ENCODE results near the gene CLPTM1L. TPM values are rescaled to one million over a fixed set of nuclear protein-coding genes. Genes with fewer than 3 reads are reported as not detected.

The CLPTM1L gene
- total RNA-seq (2014; rRNA removed; shearing (Covaris generic); ENCODE audit: low replicate concordance): 543 and 925 TPM in 2 replicates

DNA sequence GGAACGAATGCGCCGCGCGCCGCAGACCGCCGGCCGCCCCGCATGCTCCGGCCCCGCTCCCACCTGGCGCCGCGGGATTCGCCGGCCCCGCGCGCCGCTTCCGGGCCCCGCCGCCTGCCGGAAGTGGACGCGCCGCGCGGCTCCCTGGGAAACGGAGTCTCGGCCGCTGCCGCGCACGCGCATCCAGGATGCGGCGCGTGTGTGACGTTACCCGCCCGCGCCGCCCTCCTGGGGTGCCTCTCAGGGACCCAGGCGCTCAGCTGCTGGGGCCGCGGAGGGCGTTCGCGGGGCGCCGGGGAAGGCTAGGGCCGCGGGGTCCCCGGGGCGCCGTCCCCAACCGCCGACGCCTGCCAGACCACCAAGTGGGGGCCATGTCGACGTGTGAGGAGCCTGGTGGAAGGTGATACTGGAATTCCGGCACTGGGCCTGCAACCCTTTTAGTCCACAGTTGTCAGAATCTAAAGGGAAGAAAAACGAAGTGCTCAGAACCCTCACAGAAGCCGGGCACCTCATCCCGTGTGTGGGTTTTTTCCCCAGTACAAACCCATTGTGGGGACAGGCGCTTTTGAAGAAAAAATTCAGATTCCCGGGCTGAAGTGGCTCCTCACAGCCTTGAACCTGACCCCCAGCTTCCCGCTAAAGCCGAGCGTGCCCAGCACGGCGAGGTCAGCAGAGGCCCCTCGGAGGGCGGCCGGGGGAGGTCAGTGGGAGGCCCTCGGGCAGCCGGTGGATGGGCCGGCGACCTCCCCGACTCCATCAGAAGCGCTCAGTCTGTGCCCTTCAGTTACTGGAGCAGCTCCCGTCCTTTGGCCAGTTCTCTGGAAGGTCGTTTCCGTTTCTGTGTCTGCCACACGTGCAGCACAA is at the start of gene CLPTM1L:
CLPTM1L (minus strand) TSS at position 125 of the 864 bp plus-strand sequence. CDS start 258 bp downstream, outside the sequence.
- peaks cover 43% of the 10 kb centered on the region for H3K36me3 ChIP-seq

GRCh38 chr5:1393571-1394501 is 48.9 kb upstream of the CLPTM1L start:
- peaks cover 94% of the 10 kb centered on the region for H3K27me3 ChIP-seq
- no peak overlapping the region for H3K4me3 ChIP-seq
- H3K9me3 ChIP-seq: peaks cover 5% of the 10 kb centered on the region
- no peak for DNase-seq
- no peaks in the 10 kb centered on the region for H3K36me3 ChIP-seq

More for the DNA sequence above, at the start of gene CLPTM1L:
- H3K4me3 ChIP-seq: peak within 1 kb of the TSS; percentile 93
- no peaks in the 10 kb centered on the region for H3K9me3 ChIP-seq
- DNase-seq: peak; percentile 95
- no peaks in the 10 kb centered on the region for H3K27me3 ChIP-seq

- no peaks in the 10 kb centered on the region for H3K36me3 ChIP-seq
- H3K27me3 ChIP-seq: peaks cover 94% of the 10 kb centered on the region
- no peak for DNase-seq
- H3K9me3 ChIP-seq: no peaks in the 10 kb centered on the region; the same call in 1 of the 2 replicates
- no peak overlapping the region for H3K4me3 ChIP-seq
Measured at GRCh38 chr5:1392801-1393565, 48.1 kb upstream of the CLPTM1L start.

DNA sequence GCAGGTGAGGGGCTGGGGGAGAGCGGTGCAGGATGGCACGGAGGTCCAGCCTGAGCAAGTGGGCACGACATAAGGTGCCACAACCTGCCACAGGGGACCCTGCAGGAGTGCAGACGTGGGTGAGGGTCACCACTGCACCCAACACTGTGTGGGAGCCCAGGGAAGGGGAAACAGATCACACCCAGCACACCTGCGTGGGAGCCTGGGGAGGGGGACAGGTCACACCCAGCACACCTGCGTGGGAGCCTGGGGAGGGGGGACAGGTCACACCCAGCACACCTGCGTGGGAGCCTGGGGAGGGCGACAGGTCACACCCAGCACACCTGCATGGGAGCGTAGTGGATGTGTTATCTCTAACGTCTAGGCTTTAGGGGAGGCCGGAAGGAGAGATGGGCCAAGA is 47.4 kb upstream of the CLPTM1L start:
- Histone ChIP-seq H3K27me3 (peaks cover 94% of the 10 kb centered on the region), H3K9me3 (no peaks in the 10 kb centered on the region; the same call in 1 of the 2 replicates), H3K36me3 (no peaks in the 10 kb centered on the region), H3K4me3 (no peak overlapping the region)
- no peak for DNase-seq

DNA sequence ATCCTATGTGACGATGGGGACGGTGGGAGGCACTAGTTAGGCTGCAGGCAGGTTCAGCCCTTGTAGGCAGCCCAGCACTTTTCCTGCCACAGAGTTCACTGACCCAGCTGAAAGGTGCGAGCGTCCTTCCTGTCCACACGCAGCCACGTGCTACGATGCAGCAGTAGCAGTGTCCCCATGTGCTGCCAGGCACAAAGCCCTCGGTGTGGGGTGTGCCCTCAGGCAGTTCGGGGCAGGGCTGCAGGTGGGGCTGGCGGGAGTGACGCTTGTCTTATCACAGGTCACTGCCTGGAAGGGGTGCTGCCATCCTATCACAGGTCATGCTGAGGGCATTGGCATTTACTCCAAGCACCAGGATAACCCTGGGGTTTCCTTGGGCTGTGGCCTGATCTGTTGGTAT is 46.8 kb upstream of the CLPTM1L start:
- Histone ChIP-seq H3K27me3 (peaks cover 93% of the 10 kb centered on the region), H3K36me3 (no peaks in the 10 kb centered on the region), H3K9me3 (no peaks in the 10 kb centered on the region; the same call in 1 of the 2 replicates), H3K4me3 (no peak overlapping the region)
- DNase-seq: no peak

- no peaks in the 10 kb centered on the region; the same call in 1 of the 2 replicates for H3K9me3 ChIP-seq
- H3K36me3 ChIP-seq: no peaks in the 10 kb centered on the region
- H3K4me3 ChIP-seq: no peak overlapping the region
- peaks cover 93% of the 10 kb centered on the region for H3K27me3 ChIP-seq
- no peak for DNase-seq
Measured at GRCh38 chr5:1390861-1391600, 46.1 kb upstream of the CLPTM1L start.

DNA sequence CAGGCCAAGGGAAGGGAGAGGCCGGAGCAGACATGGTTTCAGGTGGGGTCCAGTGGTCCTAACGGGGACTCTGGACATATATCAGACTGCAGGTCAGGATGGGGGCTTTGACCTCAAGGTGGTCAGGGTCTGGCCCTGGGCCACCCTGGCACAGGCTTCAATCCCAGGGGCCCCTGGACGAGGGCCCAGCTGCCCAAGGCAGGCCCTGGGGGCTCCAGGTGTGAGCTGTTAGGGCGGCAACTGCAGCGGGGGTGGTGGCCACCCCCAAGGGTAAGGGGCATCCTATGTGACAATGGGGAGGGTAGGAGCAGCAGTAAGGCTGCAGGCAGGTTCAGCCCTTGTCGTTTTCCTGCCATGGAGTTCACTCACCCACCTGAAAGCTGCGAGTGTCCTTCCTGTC is 45.4 kb upstream of the CLPTM1L start:
- no peaks in the 10 kb centered on the region for H3K36me3 ChIP-seq
- DNase-seq: no peak
- H3K4me3 ChIP-seq: no peak overlapping the region
- H3K27me3 ChIP-seq: peaks cover 93% of the 10 kb centered on the region
- no peaks in the 10 kb centered on the region; the same call in 1 of the 2 replicates for H3K9me3 ChIP-seq

DNA sequence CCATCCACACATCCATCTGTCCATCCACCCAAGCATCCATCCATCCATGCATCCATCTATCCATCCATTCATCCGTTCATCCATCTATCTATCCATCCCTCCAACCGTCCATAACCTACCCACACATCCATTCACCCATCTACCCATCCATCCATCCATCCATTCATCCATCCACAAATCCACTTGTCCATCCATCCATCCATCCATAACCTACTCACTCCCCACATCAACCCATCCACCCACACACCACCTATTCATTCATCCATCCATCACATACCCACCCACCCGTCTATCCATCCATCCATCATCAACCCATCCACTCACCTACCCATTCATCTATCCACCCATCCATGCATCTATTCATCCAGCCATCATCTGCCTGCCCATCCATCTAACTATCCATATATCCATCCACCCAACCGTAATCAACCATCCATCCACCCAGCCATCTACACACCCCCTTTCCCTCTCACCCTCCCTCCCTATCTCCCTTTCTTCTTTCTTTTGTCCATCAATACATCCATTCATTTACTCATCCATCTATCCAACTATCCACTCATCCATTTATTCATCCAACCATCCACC is 43.6 kb upstream of the CLPTM1L start:
- no peak for DNase-seq
- Histone ChIP-seq H3K36me3 (no peaks in the 10 kb centered on the region), H3K9me3 (no peaks in the 10 kb centered on the region; the same call in 1 of the 2 replicates), H3K27me3 (peaks cover 84% of the 10 kb centered on the region), H3K4me3 (no peak overlapping the region)

DNA sequence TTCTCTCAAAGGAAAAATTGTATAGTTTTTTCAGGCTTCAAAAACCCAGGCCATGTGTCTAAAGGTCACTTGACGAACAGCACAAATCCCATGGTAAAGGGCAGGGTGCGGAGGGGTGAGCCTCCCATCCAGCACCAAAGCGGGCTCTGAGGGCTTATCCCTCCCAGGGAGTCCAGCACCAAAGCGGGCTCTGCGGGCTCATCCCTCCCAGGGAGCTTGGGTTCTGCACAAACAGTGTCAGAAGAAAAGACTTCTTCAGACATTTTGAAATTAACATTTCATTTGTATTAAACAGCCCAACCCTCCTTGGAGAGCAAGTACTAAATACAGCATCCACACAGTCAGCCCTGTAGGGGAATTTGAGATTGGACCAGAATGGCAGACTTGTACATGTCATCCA is 43.0 kb upstream of the CLPTM1L start:
- no peak for DNase-seq
- Histone ChIP-seq H3K27me3 (peaks cover 78% of the 10 kb centered on the region), H3K4me3 (no peak overlapping the region), H3K36me3 (no peaks in the 10 kb centered on the region), H3K9me3 (no peaks in the 10 kb centered on the region; the same call in 1 of the 2 replicates)

DNA sequence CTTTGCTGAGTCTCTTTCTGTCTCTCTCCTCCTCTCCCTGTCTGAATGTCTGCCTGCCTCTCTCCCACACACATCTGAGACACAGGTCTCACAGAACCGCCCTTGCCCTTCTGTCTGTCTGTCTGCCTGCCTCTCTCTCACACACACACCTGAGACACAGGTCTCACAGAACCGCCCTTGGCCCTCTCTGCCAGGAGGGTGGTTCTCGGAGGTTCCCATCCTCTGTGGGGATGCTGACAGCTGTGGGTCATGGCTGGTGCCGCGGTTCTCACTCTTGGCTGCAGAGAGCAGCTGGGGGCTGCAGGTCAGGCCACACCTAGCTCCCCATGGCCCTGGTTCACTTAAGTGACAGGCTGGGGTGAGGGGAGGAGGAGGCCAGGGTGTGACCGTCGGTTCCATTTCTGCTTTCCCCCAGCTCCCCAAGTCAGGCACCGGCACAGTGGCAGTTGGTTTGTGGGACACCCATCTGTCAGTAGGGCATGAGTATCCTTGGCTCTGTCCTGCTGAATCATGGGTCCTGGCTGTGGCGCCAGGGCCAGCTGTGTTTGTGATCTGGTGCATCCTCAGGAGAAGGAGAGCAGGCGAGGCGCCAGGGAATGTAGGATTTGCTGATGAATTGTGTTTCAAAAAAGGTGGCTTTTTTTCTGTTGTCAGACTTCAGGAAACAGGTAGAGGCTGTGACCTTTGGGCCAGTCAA is 42.3 kb upstream of the CLPTM1L start:
- peaks cover 74% of the 10 kb centered on the region for H3K27me3 ChIP-seq
- H3K4me3 ChIP-seq: no peak overlapping the region
- no peaks in the 10 kb centered on the region for H3K36me3 ChIP-seq
- no peaks in the 10 kb centered on the region; the same call in 1 of the 2 replicates for H3K9me3 ChIP-seq
- DNase-seq: peak; percentile 79

DNA sequence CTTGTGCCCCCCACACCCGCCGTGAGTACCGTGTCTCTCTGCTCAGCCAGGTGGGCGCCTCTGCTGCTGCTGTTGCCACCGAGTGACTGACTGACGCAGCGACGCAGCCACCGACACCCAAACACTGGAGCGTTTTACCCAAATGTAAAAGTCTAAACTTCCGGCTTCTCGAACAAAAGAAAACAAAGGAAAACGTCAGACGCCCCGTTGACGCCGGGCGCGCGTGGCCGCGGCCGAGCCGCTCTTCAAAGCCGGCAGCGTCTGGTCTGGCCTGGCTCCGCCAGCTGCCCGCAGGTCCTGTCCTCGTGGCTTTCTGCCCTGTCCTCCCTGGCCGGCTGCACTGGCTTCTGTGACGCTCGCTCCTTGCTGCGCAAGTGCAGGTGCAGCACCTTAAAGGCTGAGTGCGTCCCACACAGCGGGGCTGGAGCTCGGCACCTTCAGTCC is 41.4 kb upstream of the CLPTM1L start:
- Histone ChIP-seq H3K36me3 (no peaks in the 10 kb centered on the region), H3K4me3 (peak overlapping the region; percentile 35), H3K9me3 (no peaks in the 10 kb centered on the region; the same call in 1 of the 2 replicates), H3K27me3 (peaks cover 65% of the 10 kb centered on the region)
- DNase-seq: no peak

DNA sequence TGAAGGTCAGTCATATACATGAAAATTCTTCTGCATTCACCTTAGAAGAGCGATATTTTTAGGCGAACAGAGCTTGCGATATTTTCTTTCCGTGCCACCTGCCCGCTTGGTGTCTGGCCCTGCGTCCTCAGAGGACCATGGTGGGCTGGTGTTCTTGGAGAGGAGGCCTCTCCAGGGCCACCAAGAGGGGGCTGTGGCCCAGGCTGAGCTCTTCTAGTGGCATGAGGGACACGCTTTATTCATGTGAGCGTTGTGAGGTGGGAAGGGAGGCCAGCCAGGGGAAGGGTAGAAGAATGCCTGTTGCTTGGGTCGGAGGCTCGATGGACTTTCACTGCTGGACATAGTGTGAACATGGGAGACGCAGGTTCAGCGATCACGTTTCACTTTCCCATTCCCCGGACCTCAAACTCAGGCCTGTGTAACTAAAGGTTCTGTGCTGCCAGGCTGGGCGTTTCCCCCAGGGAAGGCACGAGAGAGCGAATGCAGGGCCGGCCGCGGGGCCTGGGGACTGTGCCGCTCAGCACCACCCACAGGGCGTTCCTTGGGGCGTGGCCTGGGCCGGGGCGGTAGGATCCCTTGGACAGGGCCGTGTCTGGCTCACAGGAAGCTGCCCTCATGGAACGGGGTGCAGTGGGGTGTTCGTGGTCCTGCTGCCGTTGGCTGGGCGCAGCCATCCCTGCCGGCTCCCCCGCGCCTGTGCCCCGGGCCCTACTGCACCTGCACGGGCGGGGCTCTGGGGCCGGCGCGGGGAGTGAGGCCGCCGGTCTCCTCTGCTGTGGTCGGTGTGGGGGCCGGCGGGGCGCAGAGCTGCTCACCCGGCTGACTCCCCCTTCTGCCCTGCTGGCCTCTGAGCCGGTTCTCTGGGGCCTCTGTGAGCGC is 40.7 kb upstream of the CLPTM1L start:
- Histone ChIP-seq H3K36me3 (no peaks in the 10 kb centered on the region), H3K27me3 (peaks cover 58% of the 10 kb centered on the region), H3K4me3 (peak overlapping the region; percentile 35), H3K9me3 (no peaks in the 10 kb centered on the region; the same call in 1 of the 2 replicates)
- DNase-seq: peak; percentile 80

GRCh38 chr5:1384521-1384920 is 39.6 kb upstream of the CLPTM1L start:
- Histone ChIP-seq H3K36me3 (no peaks in the 10 kb centered on the region), H3K27me3 (peaks cover 53% of the 10 kb centered on the region)
- DNase-seq: no peak

GRCh38 chr5:1383886-1384401 is 39.0 kb upstream of the CLPTM1L start:
- DNase-seq: no peak
- Histone ChIP-seq H3K36me3 (no peaks in the 10 kb centered on the region), H3K27me3 (peaks cover 48% of the 10 kb centered on the region), H3K9me3 (peaks cover 12% of the 10 kb centered on the region), H3K4me3 (no peak overlapping the region)

More at GRCh38 chr5:1384521-1384920, 39.6 kb upstream of the CLPTM1L start:
- peaks cover 7% of the 10 kb centered on the region for H3K9me3 ChIP-seq
- no peak overlapping the region for H3K4me3 ChIP-seq

All from MG63 (cell line).